NCI-H460 (cell line): Measurements from ENCODE around the gene AP1M1. TPM values are rescaled to one million over a fixed set of nuclear protein-coding genes. Genes with fewer than 3 reads are reported as not detected.

Source experiments
- DNase-seq: peaks from one replicate; pipeline ENCODE4 v3.0.0-alpha.2; 2016; ENCODE audit warnings: low read depth; ENCODE audit errors: extremely low read depth
- total RNA-seq: library from RNA; depleted of rRNA; stranded (reverse); fragments of >200 nt; shearing (Covaris generic); gene quantifications from 2 replicates; pipeline ENCODE4 v1.2.3, GENCODE V29; 2014

Gene AP1M1
- total RNA-seq, 1 experiment from 2014 or later = 43.4 TPM

GRCh38 chr19:16227837-16228636 is 30.3 kb downstream of the AP1M1 start:
- DNase-seq = no peak

- no peak for DNase-seq
Observed at GRCh38 chr19:16228637-16229321, 31.1 kb downstream of the AP1M1 start.

- DNase-seq = no peak
Observed at GRCh38 chr19:16229322-16229641, 31.6 kb downstream of the AP1M1 start.

- no peak for DNase-seq
Observed at GRCh38 chr19:16232127-16232526, 34.4 kb downstream of the AP1M1 start.

GRCh38 chr19:16232568-16232967 is 34.9 kb downstream of the AP1M1 start:
- DNase-seq = no peak

- DNase-seq = no peak
Observed at GRCh38 chr19:16233081-16233776, 35.5 kb downstream of the AP1M1 start.

GRCh38 chr19:16233836-16234551 is 36.3 kb downstream of the AP1M1 start:
- no peak for DNase-seq

GRCh38 chr19:16234552-16235445 is 37.1 kb downstream of the AP1M1 start:
- DNase-seq = no peak

GRCh38 chr19:16235811-16236652 is 38.3 kb downstream of the AP1M1 start:
- no peak for DNase-seq

GRCh38 chr19:16244091-16244490 is 46.4 kb downstream of the AP1M1 start:
- no peak for DNase-seq

- peak; percentile 63 for DNase-seq
Observed at GRCh38 chr19:16247353-16248182, 49.9 kb downstream of the AP1M1 start.

GRCh38 chr19:16248380-16249023 is 50.8 kb downstream of the AP1M1 start:
- no peak for DNase-seq

- DNase-seq = no peak
Observed at GRCh38 chr19:16249826-16250404, 52.2 kb downstream of the AP1M1 start.

- DNase-seq = no peak
Observed at GRCh38 chr19:16252459-16253205, 54.9 kb downstream of the AP1M1 start.

GRCh38 chr19:16254851-16255408 is 57.2 kb downstream of the AP1M1 start:
- no peak for DNase-seq

GRCh38 chr19:16257509-16258002 is 59.8 kb downstream of the AP1M1 start:
- DNase-seq = no peak
